H1 (cell line): ENCODE measurements around the gene DSE.

Experiments
- ATF2 ChIP-seq: IDR thresholded peaks from 2 replicates; pipeline ENCODE4 v1.6.1; 2012; ENCODE audit warnings: low read length, inconsistent platforms
- CEBPB ChIP-seq: IDR thresholded peaks from 2 replicates; pipeline ENCODE4 v1.6.1; 2012; ENCODE audit warnings: low read depth, low read length
- CTCF ChIP-seq, 3 experiments: IDR thresholded peaks; 1 replicate in 2 of 3; 2 replicates in 1 of 3; pipeline versions ENCODE4 v1.5.1 to v1.6.1; 2011; ENCODE audit warnings: low read length in 3 of 3, mild to moderate bottlenecking in 3 of 3, inconsistent platforms in 2 of 3, low read depth in 1 of 3, moderate library complexity in 1 of 3; ENCODE audit not compliant: insufficient read depth in 1 of 3; ENCODE audit errors: control extremely low read depth in 1 of 3
- EGR1 ChIP-seq: IDR thresholded peaks from 2 replicates; pipeline ENCODE4 v1.6.1; 2011; ENCODE audit warnings: low read depth, low read length, borderline replicate concordance
- EP300 ChIP-seq, 2 experiments: IDR thresholded peaks; 1 replicate in 1 of 2; 2 replicates in 1 of 2; pipeline ENCODE4 v1.6.1; 2011 to 2012; ENCODE audit warnings: low read depth in 2 of 2, low read length in 2 of 2, mild to moderate bottlenecking in 2 of 2, borderline replicate concordance in 1 of 2, inconsistent platforms in 1 of 2, moderate library complexity in 1 of 2
- EZH2 ChIP-seq: fragments of 200-600 bp; sonication (generic); IDR thresholded peaks from 2 replicates; pipeline ENCODE4 v1.7.1; 2012; ENCODE audit warnings: low read depth, mild to moderate bottlenecking, moderate library complexity, low read length, inconsistent platforms; ENCODE audit not compliant: severe bottlenecking
- MAX ChIP-seq: IDR thresholded peaks from 2 replicates; pipeline ENCODE4 v1.6.1; 2012; ENCODE audit warnings: inconsistent platforms
- POLR2A ChIP-seq, 2 experiments: IDR thresholded peaks; 1 replicate in 1 of 2; 2 replicates in 1 of 2; pipeline ENCODE4 v1.6.1; 2011; ENCODE audit warnings: low read depth in 2 of 2, low read length in 2 of 2, mild to moderate bottlenecking in 2 of 2; ENCODE audit errors: control extremely low read depth in 1 of 2
- TBP ChIP-seq: IDR thresholded peaks from 2 replicates; pipeline ENCODE4 v1.6.1; 2011; ENCODE audit warnings: low read depth, low read length, improper control_type of control experiment
- TCF12 ChIP-seq: IDR thresholded peaks from 2 replicates; pipeline ENCODE4 v1.6.1; 2011; ENCODE audit warnings: low read depth, mild to moderate bottlenecking, low read length
- TEAD4 ChIP-seq: IDR thresholded peaks from 2 replicates; pipeline ENCODE4 v1.6.1; 2012; ENCODE audit warnings: low read depth, low read length, inconsistent platforms, mixed read lengths

GRCh38 chr6:116467514-116467913 is 96.8 kb downstream of the DSE start:
- TF ChIP-seq CTCF (IDR thresholded peaks at IDR 0.05; ENCODE audit: control extremely low read depth in 1 of 3, insufficient read depth in 1 of 3, low read depth in 1 of 3, low read length in 3 of 3) (no peak), EGR1 (no peak), MAX (no peak), EZH2 (no peak), TEAD4 (no peak), ATF2 (no peak), TBP (no peak), CEBPB (no peak), EP300 (IDR thresholded peaks at IDR 0.05; ENCODE audit: borderline replicate concordance in 1 of 2, low read depth in 2 of 2, low read length in 2 of 2) (no peak), POLR2A (IDR thresholded peaks at IDR 0.05; ENCODE audit: control extremely low read depth in 1 of 2, low read depth in 2 of 2, low read length in 2 of 2) (no peak), TCF12 (no peak)
